OCI-LY1 (cell line): ENCODE results near the gene PPIL6.

Source experiments
- H2AFZ ChIP-seq: fragments of 200-600 bp; sonication (generic), shearing (Covaris generic); 2 replicates; pipeline ENCODE4 v1.6.0; 2014; ENCODE audit warnings: antibody characterized with exemption, mild to moderate bottlenecking, low read length
- H3F3A ChIP-seq: fragments of 200-600 bp; sonication (generic), shearing (Covaris generic); 2 replicates; pipeline ENCODE4 v1.6.0; 2014; ENCODE audit warnings: mild to moderate bottlenecking, antibody characterized with exemption, low read length, moderate library complexity; ENCODE audit not compliant: insufficient read depth
- H3K27ac ChIP-seq: fragments of 200-600 bp; sonication (generic); 2 replicates; pipeline ENCODE4 v1.5.1; 2014; ENCODE audit warnings: low read length, mixed run types, mild to moderate bottlenecking, low read depth; ENCODE audit not compliant: poor library complexity, severe bottlenecking
- H3K27me3 ChIP-seq: fragments of 200-600 bp; sonication (generic); 2 replicates; pipeline ENCODE4 v1.6.0; 2014; ENCODE audit warnings: antibody characterized with exemption, mild to moderate bottlenecking, low read length, moderate library complexity; ENCODE audit not compliant: insufficient read depth
- H3K36me3 ChIP-seq: fragments of 200-600 bp; sonication (generic); 2 replicates; pipeline ENCODE4 v1.6.1; 2014; ENCODE audit warnings: mild to moderate bottlenecking, antibody characterized with exemption, low read length, moderate library complexity, mixed read lengths; ENCODE audit not compliant: insufficient read depth
- H3K4me1 ChIP-seq: fragments of 200-600 bp; sonication (generic); 2 replicates; pipeline ENCODE4 v1.5.1; 2014; ENCODE audit warnings: mild to moderate bottlenecking, low read length, moderate library complexity; ENCODE audit not compliant: insufficient read depth, severe bottlenecking
- H3K4me2 ChIP-seq: fragments of 200-600 bp; sonication (generic), shearing (Covaris generic); 2 replicates; pipeline ENCODE4 v1.6.1; 2014; ENCODE audit warnings: low read length
- H3K4me3 ChIP-seq: fragments of 200-600 bp; sonication (generic); 2 replicates; pipeline ENCODE4 v1.5.1; 2014; ENCODE audit warnings: low read length, low read depth, mild to moderate bottlenecking, mixed read lengths; ENCODE audit not compliant: poor library complexity, severe bottlenecking
- H3K79me2 ChIP-seq: fragments of 200-600 bp; shearing (Covaris generic); 2 replicates; pipeline ENCODE4 v1.6.1; 2016; ENCODE audit warnings: mixed run types, low read length, mixed read lengths; ENCODE audit not compliant: insufficient read depth
- H3K9ac ChIP-seq: fragments of 200-600 bp; sonication (generic), shearing (Covaris generic); 2 replicates; pipeline ENCODE4 v1.6.1; 2014; ENCODE audit warnings: mild to moderate bottlenecking, low read length, mixed read lengths
- H3K9me2 ChIP-seq: fragments of 200-600 bp; sonication (generic), shearing (Covaris generic); 2 replicates; pipeline ENCODE4 v1.6.1; 2014; ENCODE audit warnings: low read depth, mild to moderate bottlenecking, low read length, mixed read lengths
- H3K9me3 ChIP-seq: fragments of 200-600 bp; shearing (Covaris generic); 2 replicates; pipeline ENCODE4 v1.6.1; 2014; ENCODE audit warnings: low read length, mixed read lengths
- H4K20me1 ChIP-seq: fragments of 200-600 bp; sonication (generic), shearing (Covaris generic); 2 replicates; pipeline ENCODE4 v1.6.0; 2016; ENCODE audit warnings: mild to moderate bottlenecking, low read length; ENCODE audit not compliant: insufficient read depth
- EZH2 ChIP-seq: fragments of 200-600 bp; sonication (generic), shearing (Covaris generic); IDR thresholded peaks from 2 replicates; pipeline ENCODE4 v1.8.0; 2017; ENCODE audit warnings: borderline replicate concordance, mixed run types, mild to moderate bottlenecking, antibody characterized with exemption, low read length, moderate library complexity, mixed read lengths
- TF ChIP-seq, protein P1 (sequence below): fragments of 200-600 bp; sonication (generic), shearing (Covaris generic); IDR thresholded peaks from 2 replicates; pipeline ENCODE4 v1.5.1; 2017; ENCODE audit warnings: mild to moderate bottlenecking, antibody characterized with exemption, low read length, moderate library complexity, mixed read lengths

PPIL6 gene

DNA sequence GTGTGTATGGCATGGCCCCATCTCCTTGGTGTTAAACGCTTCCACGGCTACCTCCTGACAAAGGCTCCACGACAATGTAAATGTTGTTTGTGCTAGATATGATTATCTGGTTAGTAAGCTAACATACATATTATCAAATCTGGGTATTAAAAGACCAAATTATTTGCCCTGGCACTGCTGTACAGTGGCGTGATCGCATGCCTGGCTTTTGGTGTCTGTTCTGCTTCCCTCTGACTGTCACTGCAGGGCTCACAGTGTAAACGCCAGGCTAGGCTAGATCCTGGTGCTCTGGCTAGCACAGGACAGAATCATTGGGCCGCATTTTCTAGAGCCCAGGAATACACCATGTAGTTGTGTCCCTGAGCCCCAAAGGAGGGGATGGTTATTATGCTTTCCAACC lies 96.9 kb downstream of the PPIL6 start:
- H3K9me2 ChIP-seq: no peaks in the 10 kb centered on the region
- no peaks in the 10 kb centered on the region for H3K79me2 ChIP-seq
- H3K9me3 ChIP-seq: no peaks in the 10 kb centered on the region
- H2AFZ ChIP-seq: no peak overlapping the region
- no peaks in the 10 kb centered on the region for H3K4me1 ChIP-seq
- H3K36me3 ChIP-seq: no peaks in the 10 kb centered on the region
- H3K4me3 ChIP-seq: no peak overlapping the region
- H3F3A ChIP-seq: no peaks in the 10 kb centered on the region
- no peak overlapping the region for H3K9ac ChIP-seq
- H3K27ac ChIP-seq: no peak overlapping the region
- no peak for TF ChIP-seq EZH2
- TF ChIP-seq, protein P1, sequence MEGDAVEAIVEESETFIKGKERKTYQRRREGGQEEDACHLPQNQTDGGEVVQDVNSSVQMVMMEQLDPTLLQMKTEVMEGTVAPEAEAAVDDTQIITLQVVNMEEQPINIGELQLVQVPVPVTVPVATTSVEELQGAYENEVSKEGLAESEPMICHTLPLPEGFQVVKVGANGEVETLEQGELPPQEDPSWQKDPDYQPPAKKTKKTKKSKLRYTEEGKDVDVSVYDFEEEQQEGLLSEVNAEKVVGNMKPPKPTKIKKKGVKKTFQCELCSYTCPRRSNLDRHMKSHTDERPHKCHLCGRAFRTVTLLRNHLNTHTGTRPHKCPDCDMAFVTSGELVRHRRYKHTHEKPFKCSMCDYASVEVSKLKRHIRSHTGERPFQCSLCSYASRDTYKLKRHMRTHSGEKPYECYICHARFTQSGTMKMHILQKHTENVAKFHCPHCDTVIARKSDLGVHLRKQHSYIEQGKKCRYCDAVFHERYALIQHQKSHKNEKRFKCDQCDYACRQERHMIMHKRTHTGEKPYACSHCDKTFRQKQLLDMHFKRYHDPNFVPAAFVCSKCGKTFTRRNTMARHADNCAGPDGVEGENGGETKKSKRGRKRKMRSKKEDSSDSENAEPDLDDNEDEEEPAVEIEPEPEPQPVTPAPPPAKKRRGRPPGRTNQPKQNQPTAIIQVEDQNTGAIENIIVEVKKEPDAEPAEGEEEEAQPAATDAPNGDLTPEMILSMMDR: no peak
- no peaks in the 10 kb centered on the region for H4K20me1 ChIP-seq
- H3K27me3 ChIP-seq: no peaks in the 10 kb centered on the region
- no peak overlapping the region for H3K4me2 ChIP-seq

DNA sequence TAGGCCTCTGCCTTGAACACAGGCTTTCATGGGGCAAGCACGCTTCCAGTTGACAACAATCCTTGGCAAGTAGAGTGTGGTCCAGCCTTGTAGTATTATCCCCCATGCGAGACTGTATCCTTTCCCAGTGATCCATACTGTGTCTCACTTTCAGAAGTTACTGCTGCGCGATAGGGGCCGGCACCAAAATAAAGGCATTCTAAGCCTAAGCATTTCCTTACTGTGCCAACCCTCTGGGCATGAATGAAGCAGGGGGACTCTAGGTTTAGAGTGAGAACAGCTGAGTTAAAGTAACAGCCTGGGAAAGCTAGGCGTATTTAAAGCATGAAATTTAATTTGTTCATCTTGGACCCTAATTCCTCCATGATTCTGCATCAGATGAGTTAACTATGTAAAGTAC lies 97.5 kb downstream of the PPIL6 start:
- Histone ChIP-seq H3F3A (no peaks in the 10 kb centered on the region), H3K4me3 (no peak overlapping the region), H3K36me3 (no peaks in the 10 kb centered on the region), H3K79me2 (no peaks in the 10 kb centered on the region), H3K9me2 (no peaks in the 10 kb centered on the region), H3K9me3 (no peaks in the 10 kb centered on the region), H4K20me1 (no peaks in the 10 kb centered on the region), H3K4me2 (no peak overlapping the region), H3K27ac (no peak overlapping the region), H2AFZ (no peak overlapping the region), H3K4me1 (no peaks in the 10 kb centered on the region), H3K9ac (no peak overlapping the region), H3K27me3 (no peaks in the 10 kb centered on the region)
- TF ChIP-seq, protein P1: no peak
- TF ChIP-seq EZH2: no peak

DNA sequence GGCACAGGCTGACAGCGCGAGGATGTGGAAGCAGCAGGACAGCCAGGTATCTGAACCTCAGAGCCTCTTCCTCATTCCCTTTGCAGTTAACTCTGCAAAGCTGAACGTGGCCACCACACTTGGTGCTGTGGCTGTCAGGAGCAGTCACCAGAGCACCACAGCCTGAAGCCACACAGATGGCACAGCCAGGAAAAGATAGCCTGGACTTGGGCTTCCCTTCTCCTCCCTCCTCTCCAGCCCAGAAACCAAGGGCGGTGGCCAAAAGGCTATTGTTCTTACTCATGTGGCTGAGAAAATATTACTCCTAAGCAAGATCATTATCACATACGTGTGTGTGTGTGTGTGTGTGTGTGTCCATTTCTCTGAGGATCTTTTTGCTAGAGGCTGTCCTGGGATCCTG lies 97.9 kb downstream of the PPIL6 start:
- no peak overlapping the region for H3K9ac ChIP-seq
- H3K27me3 ChIP-seq: no peaks in the 10 kb centered on the region
- no peaks in the 10 kb centered on the region for H3F3A ChIP-seq
- H3K4me1 ChIP-seq: no peaks in the 10 kb centered on the region
- no peak for TF ChIP-seq EZH2
- TF ChIP-seq, protein P1: no peak
- no peak overlapping the region for H3K4me2 ChIP-seq
- no peaks in the 10 kb centered on the region for H3K9me2 ChIP-seq
- no peak overlapping the region for H3K4me3 ChIP-seq
- H3K27ac ChIP-seq: no peak overlapping the region
- no peaks in the 10 kb centered on the region for H3K36me3 ChIP-seq
- no peaks in the 10 kb centered on the region for H3K79me2 ChIP-seq
- no peak overlapping the region for H2AFZ ChIP-seq
- H4K20me1 ChIP-seq: no peaks in the 10 kb centered on the region
- H3K9me3 ChIP-seq: no peaks in the 10 kb centered on the region
